GM12878 (cell line): ENCODE data around the gene ARHGEF25.

Experiments used
- EP300 ChIP-seq, 2 experiments: fragments of 150-350 bp in 1 of 2; IDR thresholded peaks; 2 replicates each; pipeline ENCODE4 v1.6.1; 2011 to 2012; ENCODE audit warnings: low read depth in 2 of 2, low read length in 2 of 2, borderline replicate concordance in 1 of 2, improper control_type of control experiment in 1 of 2, inconsistent platforms in 1 of 2; ENCODE audit not compliant: control insufficient read depth in 1 of 2
- EZH2 ChIP-seq: IDR thresholded peaks from 2 replicates; pipeline ENCODE4 v1.6.1; 2012; ENCODE audit warnings: low read depth, mild to moderate bottlenecking, control low read depth, inconsistent platforms, low read length, borderline replicate concordance; ENCODE audit not compliant: control insufficient read depth
- GABPA ChIP-seq: IDR thresholded peaks from 2 replicates; pipeline ENCODE4 v1.6.1; 2014; ENCODE audit warnings: antibody characterized with exemption, low read depth, mild to moderate bottlenecking, inconsistent platforms
- JUND ChIP-seq: IDR thresholded peaks from 2 replicates; pipeline ENCODE4 v1.6.1; 2012; ENCODE audit warnings: low read depth, mild to moderate bottlenecking, low read length, improper control_type of control experiment, moderate library complexity
- MTA3 ChIP-seq: IDR thresholded peaks from 2 replicates; pipeline ENCODE4 v1.6.1; 2012; ENCODE audit warnings: low read length, inconsistent platforms, borderline replicate concordance
- POLR2AphosphoS5 ChIP-seq: IDR thresholded peaks from 2 replicates; pipeline ENCODE4 v1.6.1; 2011; ENCODE audit warnings: mild to moderate bottlenecking, low read length, inconsistent platforms
- SPI1 ChIP-seq: IDR thresholded peaks from 2 replicates; pipeline ENCODE4 v1.6.1; 2011; ENCODE audit warnings: low read depth, mild to moderate bottlenecking, low read length, moderate library complexity, borderline replicate concordance; ENCODE audit not compliant: insufficient read depth
- TARDBP ChIP-seq: IDR thresholded peaks from 2 replicates; pipeline ENCODE4 v1.6.1; 2016; ENCODE audit warnings: borderline replicate concordance
- ZNF217 ChIP-seq: fragments of 450-650 bp; IDR thresholded peaks from 2 replicates; pipeline ENCODE4 v1.6.1; 2017; ENCODE audit warnings: antibody characterized with exemption, mild to moderate bottlenecking
- ZNF24 ChIP-seq: fragments of 450-650 bp; IDR thresholded peaks from 2 replicates; pipeline ENCODE4 v1.6.1; 2017; ENCODE audit warnings: antibody characterized with exemption, mild to moderate bottlenecking
- TF ChIP-seq, protein P1 (sequence below), 3 experiments: IDR thresholded peaks in 2 of 3; conservative IDR thresholded peaks in 1 of 3; 2 replicates each; pipeline ENCODE4 v1.5.1; 2011; ENCODE audit warnings: low read depth in 3 of 3, low read length in 3 of 3, mild to moderate bottlenecking in 3 of 3, control low read depth in 2 of 3, moderate library complexity in 2 of 3, inconsistent platforms in 1 of 3, mixed read lengths in 1 of 3; ENCODE audit not compliant: control insufficient read depth in 2 of 3, insufficient read depth in 1 of 3; ENCODE audit errors: extremely low read depth in 1 of 3
- TF ChIP-seq, protein P2 (sequence below): IDR thresholded peaks from 2 replicates; pipeline ENCODE4 v1.6.1; 2012; ENCODE audit warnings: low read depth, low read length, improper control_type of control experiment
- TF ChIP-seq, protein P3 (sequence below): fragments of 450-650 bp; IDR thresholded peaks from 2 replicates; pipeline ENCODE4 v1.6.1; 2017; ENCODE audit warnings: mild to moderate bottlenecking, moderate library complexity

DNA sequence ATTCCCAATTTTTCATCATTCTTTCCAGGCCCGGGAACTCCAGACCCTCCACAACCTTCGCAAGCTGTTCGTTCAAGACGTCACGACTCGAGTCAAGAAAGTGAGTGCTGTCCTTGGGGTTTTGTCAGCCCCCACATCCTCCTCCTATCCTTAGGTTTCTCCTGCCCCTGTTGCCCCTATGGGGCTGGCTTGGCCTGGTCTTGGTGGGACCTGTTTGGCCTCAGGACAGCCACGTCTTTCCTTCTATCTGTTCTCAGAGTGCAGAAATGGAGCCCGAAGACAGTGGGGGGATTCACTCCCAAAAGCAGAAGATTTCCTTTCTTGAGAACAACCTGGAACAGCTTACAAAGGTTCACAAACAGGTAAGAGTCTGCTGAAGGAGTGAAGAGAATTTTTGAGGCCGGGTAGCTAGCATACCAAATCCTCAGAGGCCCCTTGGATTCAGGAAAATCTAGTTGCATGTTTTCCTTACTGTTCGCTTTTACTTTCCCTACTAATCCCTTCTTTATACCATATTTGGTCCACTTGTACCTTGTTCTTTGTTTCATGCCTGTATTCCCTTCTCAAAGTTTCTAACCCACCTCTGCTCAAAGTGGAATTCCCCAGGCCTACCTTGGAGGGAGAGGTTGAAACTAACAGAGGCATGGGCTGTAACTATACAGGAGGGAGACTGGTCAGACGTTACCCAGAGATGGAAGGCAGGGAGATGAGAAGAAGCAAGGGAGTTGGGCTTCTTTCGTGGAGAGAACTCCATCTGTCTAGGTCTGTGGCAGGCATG, 33.1 kb upstream of the ARHGEF25 start:
- TF ChIP-seq ZNF217 (no peak), EZH2 (no peak), GABPA (no peak), TARDBP (no peak), POLR2AphosphoS5 (no peak), MTA3 (no peak), JUND (no peak), ZNF24 (no peak), SPI1 (no peak), EP300 (IDR thresholded peaks at IDR 0.05; ENCODE audit: borderline replicate concordance in 1 of 2, control insufficient read depth in 1 of 2, low read depth in 2 of 2, low read length in 2 of 2) (no peak)
- TF ChIP-seq, protein P1, sequence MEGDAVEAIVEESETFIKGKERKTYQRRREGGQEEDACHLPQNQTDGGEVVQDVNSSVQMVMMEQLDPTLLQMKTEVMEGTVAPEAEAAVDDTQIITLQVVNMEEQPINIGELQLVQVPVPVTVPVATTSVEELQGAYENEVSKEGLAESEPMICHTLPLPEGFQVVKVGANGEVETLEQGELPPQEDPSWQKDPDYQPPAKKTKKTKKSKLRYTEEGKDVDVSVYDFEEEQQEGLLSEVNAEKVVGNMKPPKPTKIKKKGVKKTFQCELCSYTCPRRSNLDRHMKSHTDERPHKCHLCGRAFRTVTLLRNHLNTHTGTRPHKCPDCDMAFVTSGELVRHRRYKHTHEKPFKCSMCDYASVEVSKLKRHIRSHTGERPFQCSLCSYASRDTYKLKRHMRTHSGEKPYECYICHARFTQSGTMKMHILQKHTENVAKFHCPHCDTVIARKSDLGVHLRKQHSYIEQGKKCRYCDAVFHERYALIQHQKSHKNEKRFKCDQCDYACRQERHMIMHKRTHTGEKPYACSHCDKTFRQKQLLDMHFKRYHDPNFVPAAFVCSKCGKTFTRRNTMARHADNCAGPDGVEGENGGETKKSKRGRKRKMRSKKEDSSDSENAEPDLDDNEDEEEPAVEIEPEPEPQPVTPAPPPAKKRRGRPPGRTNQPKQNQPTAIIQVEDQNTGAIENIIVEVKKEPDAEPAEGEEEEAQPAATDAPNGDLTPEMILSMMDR (IDR thresholded peaks at IDR 0.05 in 2 of 3, conservative IDR thresholded peaks at IDR 0.05 in 1 of 3; ENCODE audit: control insufficient read depth in 2 of 3, extremely low read depth in 1 of 3, insufficient read depth in 1 of 3, low read depth in 3 of 3, low read length in 3 of 3) = no peak
- TF ChIP-seq, protein P2, sequence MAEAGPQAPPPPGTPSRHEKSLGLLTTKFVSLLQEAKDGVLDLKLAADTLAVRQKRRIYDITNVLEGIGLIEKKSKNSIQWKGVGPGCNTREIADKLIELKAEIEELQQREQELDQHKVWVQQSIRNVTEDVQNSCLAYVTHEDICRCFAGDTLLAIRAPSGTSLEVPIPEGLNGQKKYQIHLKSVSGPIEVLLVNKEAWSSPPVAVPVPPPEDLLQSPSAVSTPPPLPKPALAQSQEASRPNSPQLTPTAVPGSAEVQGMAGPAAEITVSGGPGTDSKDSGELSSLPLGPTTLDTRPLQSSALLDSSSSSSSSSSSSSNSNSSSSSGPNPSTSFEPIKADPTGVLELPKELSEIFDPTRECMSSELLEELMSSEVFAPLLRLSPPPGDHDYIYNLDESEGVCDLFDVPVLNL = no peak
- TF ChIP-seq, protein P3, sequence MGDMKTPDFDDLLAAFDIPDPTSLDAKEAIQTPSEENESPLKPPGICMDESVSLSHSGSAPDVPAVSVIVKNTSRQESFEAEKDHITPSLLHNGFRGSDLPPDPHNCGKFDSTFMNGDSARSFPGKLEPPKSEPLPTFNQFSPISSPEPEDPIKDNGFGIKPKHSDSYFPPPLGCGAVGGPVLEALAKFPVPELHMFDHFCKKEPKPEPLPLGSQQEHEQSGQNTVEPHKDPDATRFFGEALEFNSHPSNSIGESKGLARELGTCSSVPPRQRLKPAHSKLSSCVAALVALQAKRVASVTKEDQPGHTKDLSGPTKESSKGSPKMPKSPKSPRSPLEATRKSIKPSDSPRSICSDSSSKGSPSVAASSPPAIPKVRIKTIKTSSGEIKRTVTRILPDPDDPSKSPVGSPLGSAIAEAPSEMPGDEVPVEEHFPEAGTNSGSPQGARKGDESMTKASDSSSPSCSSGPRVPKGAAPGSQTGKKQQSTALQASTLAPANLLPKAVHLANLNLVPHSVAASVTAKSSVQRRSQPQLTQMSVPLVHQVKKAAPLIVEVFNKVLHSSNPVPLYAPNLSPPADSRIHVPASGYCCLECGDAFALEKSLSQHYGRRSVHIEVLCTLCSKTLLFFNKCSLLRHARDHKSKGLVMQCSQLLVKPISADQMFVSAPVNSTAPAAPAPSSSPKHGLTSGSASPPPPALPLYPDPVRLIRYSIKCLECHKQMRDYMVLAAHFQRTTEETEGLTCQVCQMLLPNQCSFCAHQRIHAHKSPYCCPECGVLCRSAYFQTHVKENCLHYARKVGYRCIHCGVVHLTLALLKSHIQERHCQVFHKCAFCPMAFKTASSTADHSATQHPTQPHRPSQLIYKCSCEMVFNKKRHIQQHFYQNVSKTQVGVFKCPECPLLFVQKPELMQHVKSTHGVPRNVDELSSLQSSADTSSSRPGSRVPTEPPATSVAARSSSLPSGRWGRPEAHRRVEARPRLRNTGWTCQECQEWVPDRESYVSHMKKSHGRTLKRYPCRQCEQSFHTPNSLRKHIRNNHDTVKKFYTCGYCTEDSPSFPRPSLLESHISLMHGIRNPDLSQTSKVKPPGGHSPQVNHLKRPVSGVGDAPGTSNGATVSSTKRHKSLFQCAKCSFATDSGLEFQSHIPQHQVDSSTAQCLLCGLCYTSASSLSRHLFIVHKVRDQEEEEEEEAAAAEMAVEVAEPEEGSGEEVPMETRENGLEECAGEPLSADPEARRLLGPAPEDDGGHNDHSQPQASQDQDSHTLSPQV = no peak
